ENCODE data around the gene RBM14.

DNA sequence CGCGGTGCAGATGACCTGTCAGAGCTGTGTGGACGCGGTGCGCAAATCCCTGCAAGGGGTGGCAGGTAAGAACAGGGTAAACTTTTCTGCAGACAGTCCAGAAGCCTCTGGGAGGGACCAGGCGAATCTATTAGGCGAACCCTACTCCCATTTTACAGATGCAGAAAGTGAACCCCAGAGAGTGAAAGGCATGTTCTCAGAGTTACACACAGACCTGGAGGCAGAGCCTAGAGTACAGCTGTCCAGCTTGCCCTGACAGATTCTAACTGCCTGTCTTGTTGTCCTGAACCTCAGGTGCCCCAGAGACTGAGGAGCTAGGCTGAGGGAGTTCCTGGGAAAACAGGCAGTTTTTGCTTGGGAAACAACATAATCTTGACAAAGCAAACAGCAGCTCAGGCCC lies 22.8 kb upstream of the RBM14 start:
- TF ChIP-seq, protein P1, sequence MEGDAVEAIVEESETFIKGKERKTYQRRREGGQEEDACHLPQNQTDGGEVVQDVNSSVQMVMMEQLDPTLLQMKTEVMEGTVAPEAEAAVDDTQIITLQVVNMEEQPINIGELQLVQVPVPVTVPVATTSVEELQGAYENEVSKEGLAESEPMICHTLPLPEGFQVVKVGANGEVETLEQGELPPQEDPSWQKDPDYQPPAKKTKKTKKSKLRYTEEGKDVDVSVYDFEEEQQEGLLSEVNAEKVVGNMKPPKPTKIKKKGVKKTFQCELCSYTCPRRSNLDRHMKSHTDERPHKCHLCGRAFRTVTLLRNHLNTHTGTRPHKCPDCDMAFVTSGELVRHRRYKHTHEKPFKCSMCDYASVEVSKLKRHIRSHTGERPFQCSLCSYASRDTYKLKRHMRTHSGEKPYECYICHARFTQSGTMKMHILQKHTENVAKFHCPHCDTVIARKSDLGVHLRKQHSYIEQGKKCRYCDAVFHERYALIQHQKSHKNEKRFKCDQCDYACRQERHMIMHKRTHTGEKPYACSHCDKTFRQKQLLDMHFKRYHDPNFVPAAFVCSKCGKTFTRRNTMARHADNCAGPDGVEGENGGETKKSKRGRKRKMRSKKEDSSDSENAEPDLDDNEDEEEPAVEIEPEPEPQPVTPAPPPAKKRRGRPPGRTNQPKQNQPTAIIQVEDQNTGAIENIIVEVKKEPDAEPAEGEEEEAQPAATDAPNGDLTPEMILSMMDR (IDR thresholded peaks at IDR 0.05), result no peak
- TF ChIP-seq POLR2A (IDR thresholded peaks at IDR 0.05), result no peak

Data from tibial nerve (tissue), 3 donors.